Activated CD4-positive, alpha-beta T cell treated with anti-CD3 and anti-CD28 coated beads, Interleukin-2, amount 10 ng/mL, durations not matched to agents 24 days and 14 days (primary cell): Measurements from ENCODE around the gene TRH. TPM values are rescaled to one million over a fixed set of nuclear protein-coding genes. Genes with fewer than 3 reads are reported as not detected.

Experiments
- DNase-seq: peaks from one replicate; pipeline ENCODE4 v3.0.0; 2022
- H3K27ac Mint-ChIP-seq: one replicate; pipeline ENCODE4 v1.8.0; 2022; ENCODE audit warnings: mild to moderate bottlenecking, mixed read lengths
- H3K27me3 Mint-ChIP-seq: one replicate; pipeline ENCODE4 v1.8.0; 2022; ENCODE audit warnings: mixed read lengths
- H3K36me3 Mint-ChIP-seq: one replicate; pipeline ENCODE4 v1.8.0; 2022; ENCODE audit warnings: low read depth, mild to moderate bottlenecking, mixed read lengths
- H3K4me1 Mint-ChIP-seq: one replicate; pipeline ENCODE4 v1.8.0; 2021; ENCODE audit warnings: mixed read lengths
- H3K4me3 Mint-ChIP-seq: one replicate; pipeline ENCODE4 v1.8.0; 2022; ENCODE audit warnings: mild to moderate bottlenecking, moderate library complexity, mixed read lengths
- H3K9me3 Mint-ChIP-seq: one replicate; pipeline ENCODE4 v1.8.0; 2021; ENCODE audit warnings: mixed read lengths
- intact Hi-C: fragments of 100-400 bp; cut with micrococcal nuclease; formaldehyde crosslinking; loops from one replicate; pipeline ENCODE4 v1.15.1; 2023
- total RNA-seq: library from RNA; stranded (reverse); gene quantifications from 2 replicates; pipeline ENCODE4 v1.2.3, GENCODE V29; 2022

TRH gene
- total RNA-seq, 1 donor from 2014 or later = not detected

- H3K9me3 Mint-ChIP-seq = no peaks in the 10 kb centered on the region
- no peaks in the 10 kb centered on the region for H3K36me3 Mint-ChIP-seq
- H3K27me3 Mint-ChIP-seq = peaks cover 4% of the 10 kb centered on the region
- intact Hi-C loops = no loop called here
- no peak overlapping the region for H3K4me3 Mint-ChIP-seq
- no peak overlapping the region for H3K27ac Mint-ChIP-seq
- peaks cover 2% of the 10 kb centered on the region for H3K4me1 Mint-ChIP-seq
- no peak for DNase-seq
Observed at GRCh38 chr3:129950318-129951046, 24.0 kb upstream of the TRH start.

- H3K9me3 Mint-ChIP-seq = no peaks in the 10 kb centered on the region
- intact Hi-C loops = no loop called here
- peaks cover 4% of the 10 kb centered on the region for H3K27me3 Mint-ChIP-seq
- H3K4me3 Mint-ChIP-seq = no peak overlapping the region
- H3K36me3 Mint-ChIP-seq = no peaks in the 10 kb centered on the region
- peaks cover 2% of the 10 kb centered on the region for H3K4me1 Mint-ChIP-seq
- DNase-seq = no peak
- H3K27ac Mint-ChIP-seq = no peak overlapping the region
Observed at GRCh38 chr3:129952556-129953355, 21.8 kb upstream of the TRH start.

GRCh38 chr3:129953621-129954020, 20.9 kb upstream of the TRH start:
- H3K9me3 Mint-ChIP-seq = no peaks in the 10 kb centered on the region
- H3K27me3 Mint-ChIP-seq = peaks cover 6% of the 10 kb centered on the region
- no peak overlapping the region for H3K4me3 Mint-ChIP-seq
- intact Hi-C loops = no loop called here
- H3K36me3 Mint-ChIP-seq = no peaks in the 10 kb centered on the region
- H3K27ac Mint-ChIP-seq = no peak overlapping the region
- H3K4me1 Mint-ChIP-seq = peaks cover 2% of the 10 kb centered on the region
- no peak for DNase-seq

- no peak for DNase-seq
- no peaks in the 10 kb centered on the region for H3K9me3 Mint-ChIP-seq
- no peak overlapping the region for H3K4me3 Mint-ChIP-seq
- H3K4me1 Mint-ChIP-seq = peaks cover 2% of the 10 kb centered on the region
- no peak overlapping the region for H3K27ac Mint-ChIP-seq
- H3K36me3 Mint-ChIP-seq = no peaks in the 10 kb centered on the region
- intact Hi-C loops = no loop called here
- H3K27me3 Mint-ChIP-seq = peaks cover 7% of the 10 kb centered on the region
Observed at GRCh38 chr3:129954514-129954913, 20.0 kb upstream of the TRH start.

- Mint-ChIP-seq H3K4me1 (peaks cover 2% of the 10 kb centered on the region), H3K27ac (no peak overlapping the region), H3K36me3 (no peaks in the 10 kb centered on the region), H3K9me3 (no peaks in the 10 kb centered on the region), H3K4me3 (no peak overlapping the region), H3K27me3 (peaks cover 13% of the 10 kb centered on the region)
- intact Hi-C loops = no loop called here
- DNase-seq = no peak
Observed at GRCh38 chr3:129956936-129957335, 17.6 kb upstream of the TRH start.

- no peaks in the 10 kb centered on the region for H3K4me1 Mint-ChIP-seq
- H3K36me3 Mint-ChIP-seq = no peaks in the 10 kb centered on the region
- H3K27me3 Mint-ChIP-seq = peaks cover 11% of the 10 kb centered on the region
- intact Hi-C loops = no loop called here
- no peak overlapping the region for H3K27ac Mint-ChIP-seq
- no peaks in the 10 kb centered on the region for H3K9me3 Mint-ChIP-seq
- no peak for DNase-seq
- H3K4me3 Mint-ChIP-seq = no peak overlapping the region
Observed at GRCh38 chr3:129958755-129959154, 15.8 kb upstream of the TRH start.

- H3K9me3 Mint-ChIP-seq = no peaks in the 10 kb centered on the region
- no peak overlapping the region for H3K27ac Mint-ChIP-seq
- intact Hi-C loops = no loop called here
- no peaks in the 10 kb centered on the region for H3K4me1 Mint-ChIP-seq
- H3K4me3 Mint-ChIP-seq = no peak overlapping the region
- H3K27me3 Mint-ChIP-seq = peaks cover 11% of the 10 kb centered on the region
- no peaks in the 10 kb centered on the region for H3K36me3 Mint-ChIP-seq
- no peak for DNase-seq
Observed at GRCh38 chr3:129961141-129961541, 13.4 kb upstream of the TRH start.

GRCh38 chr3:129962600-129962999, 11.9 kb upstream of the TRH start:
- intact Hi-C loops = no loop called here
- Mint-ChIP-seq H3K4me3 (no peak overlapping the region), H3K36me3 (no peaks in the 10 kb centered on the region), H3K9me3 (no peaks in the 10 kb centered on the region), H3K27ac (no peak overlapping the region), H3K4me1 (no peaks in the 10 kb centered on the region), H3K27me3 (peaks cover 13% of the 10 kb centered on the region)
- DNase-seq = no peak

GRCh38 chr3:129965937-129966336, 8.6 kb upstream of the TRH start:
- intact Hi-C loops = no loop called here

GRCh38 chr3:129966876-129967275, 7.6 kb upstream of the TRH start:
- no peaks in the 10 kb centered on the region for H3K36me3 Mint-ChIP-seq
- no peak for DNase-seq
- H3K27me3 Mint-ChIP-seq = peaks cover 18% of the 10 kb centered on the region
- no peaks in the 10 kb centered on the region for H3K9me3 Mint-ChIP-seq
- intact Hi-C loops = no loop called here
- H3K4me1 Mint-ChIP-seq = no peaks in the 10 kb centered on the region
- no peak overlapping the region for H3K27ac Mint-ChIP-seq
- H3K4me3 Mint-ChIP-seq = no peak overlapping the region

More at GRCh38 chr3:129965937-129966336, 8.6 kb upstream of the TRH start:
- peaks cover 12% of the 10 kb centered on the region for H3K27me3 Mint-ChIP-seq
- H3K27ac Mint-ChIP-seq = no peak overlapping the region
- no peak overlapping the region for H3K4me3 Mint-ChIP-seq
- H3K9me3 Mint-ChIP-seq = no peaks in the 10 kb centered on the region
- DNase-seq = no peak
- H3K4me1 Mint-ChIP-seq = no peaks in the 10 kb centered on the region
- H3K36me3 Mint-ChIP-seq = no peaks in the 10 kb centered on the region

- peaks cover 27% of the 10 kb centered on the region for H3K27me3 Mint-ChIP-seq
- H3K4me3 Mint-ChIP-seq = no peak overlapping the region
- no peaks in the 10 kb centered on the region for H3K9me3 Mint-ChIP-seq
- intact Hi-C loops = no loop called here
- H3K36me3 Mint-ChIP-seq = no peaks in the 10 kb centered on the region
- H3K4me1 Mint-ChIP-seq = no peaks in the 10 kb centered on the region
- no peak for DNase-seq
- no peak overlapping the region for H3K27ac Mint-ChIP-seq
Observed at GRCh38 chr3:129967761-129968160, 6.8 kb upstream of the TRH start.

GRCh38 chr3:129971351-129972052, 3.0 kb upstream of the TRH start:
- Mint-ChIP-seq H3K27ac (no peak overlapping the region), H3K27me3 (peaks cover 56% of the 10 kb centered on the region)

GRCh38 chr3:129972301-129972700, 2.2 kb upstream of the TRH start:
- Mint-ChIP-seq H3K4me1 (peaks cover 3% of the 10 kb centered on the region), H3K4me3 (no peak overlapping the region), H3K9me3 (no peaks in the 10 kb centered on the region), H3K36me3 (no peaks in the 10 kb centered on the region), H3K27me3 (peaks cover 58% of the 10 kb centered on the region), H3K27ac (no peak overlapping the region)
- no peak for DNase-seq
- intact Hi-C loops = no loop called here

More at GRCh38 chr3:129971351-129972052, 3.0 kb upstream of the TRH start:
- Mint-ChIP-seq H3K36me3 (no peaks in the 10 kb centered on the region), H3K4me3 (no peak overlapping the region), H3K9me3 (no peaks in the 10 kb centered on the region), H3K4me1 (peaks cover 3% of the 10 kb centered on the region)
- intact Hi-C loops = no loop called here
- no peak for DNase-seq
